Measurements from ENCODE around the gene SH3RF3.

DNA sequence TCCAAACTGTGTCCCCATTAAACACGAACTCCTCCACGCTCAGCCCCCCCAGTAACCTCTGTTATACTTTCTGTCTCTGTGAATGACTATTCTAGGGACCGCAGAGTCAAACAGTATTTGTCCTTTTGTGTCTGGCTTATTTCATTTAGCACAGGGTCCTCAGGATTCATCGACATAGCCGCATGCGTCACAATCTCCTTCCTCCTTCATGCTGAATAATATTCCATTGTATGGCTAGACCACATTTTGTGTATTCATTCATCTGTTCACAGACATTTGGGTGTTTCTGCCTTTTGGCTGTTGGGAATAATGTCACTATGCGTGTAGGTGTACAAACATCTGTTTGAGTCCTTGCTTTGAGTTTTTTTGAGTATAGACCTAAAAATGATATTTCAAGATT lies 80.9 kb downstream of the SH3RF3 start:
- TF ChIP-seq, protein P1, sequence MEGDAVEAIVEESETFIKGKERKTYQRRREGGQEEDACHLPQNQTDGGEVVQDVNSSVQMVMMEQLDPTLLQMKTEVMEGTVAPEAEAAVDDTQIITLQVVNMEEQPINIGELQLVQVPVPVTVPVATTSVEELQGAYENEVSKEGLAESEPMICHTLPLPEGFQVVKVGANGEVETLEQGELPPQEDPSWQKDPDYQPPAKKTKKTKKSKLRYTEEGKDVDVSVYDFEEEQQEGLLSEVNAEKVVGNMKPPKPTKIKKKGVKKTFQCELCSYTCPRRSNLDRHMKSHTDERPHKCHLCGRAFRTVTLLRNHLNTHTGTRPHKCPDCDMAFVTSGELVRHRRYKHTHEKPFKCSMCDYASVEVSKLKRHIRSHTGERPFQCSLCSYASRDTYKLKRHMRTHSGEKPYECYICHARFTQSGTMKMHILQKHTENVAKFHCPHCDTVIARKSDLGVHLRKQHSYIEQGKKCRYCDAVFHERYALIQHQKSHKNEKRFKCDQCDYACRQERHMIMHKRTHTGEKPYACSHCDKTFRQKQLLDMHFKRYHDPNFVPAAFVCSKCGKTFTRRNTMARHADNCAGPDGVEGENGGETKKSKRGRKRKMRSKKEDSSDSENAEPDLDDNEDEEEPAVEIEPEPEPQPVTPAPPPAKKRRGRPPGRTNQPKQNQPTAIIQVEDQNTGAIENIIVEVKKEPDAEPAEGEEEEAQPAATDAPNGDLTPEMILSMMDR (IDR thresholded peaks at IDR 0.05; ENCODE audit: low read depth, low read length): no peak
- TF ChIP-seq POLR2A (IDR thresholded peaks at IDR 0.05; ENCODE audit: extremely low read depth, insufficient read length) (no peak), MYC (IDR thresholded peaks at IDR 0.05; ENCODE audit: low read depth, low read length) (no peak)
- TF ChIP-seq, protein P2, sequence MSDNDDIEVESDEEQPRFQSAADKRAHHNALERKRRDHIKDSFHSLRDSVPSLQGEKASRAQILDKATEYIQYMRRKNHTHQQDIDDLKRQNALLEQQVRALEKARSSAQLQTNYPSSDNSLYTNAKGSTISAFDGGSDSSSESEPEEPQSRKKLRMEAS (IDR thresholded peaks at IDR 0.05; ENCODE audit: low read depth, low read length): no peak

Data from NB4 (cell line).